Parathyroid adenoma (tissue), 2 donors: ENCODE data around the gene BACE1-AS.
"Not testable (repeated sequence)": the region's sequence is repeated elsewhere in the genome, so short reads cannot be mapped to it uniquely, and the experiment has no call there.

ENCODE experiments used
- H2AFZ ChIP-seq: fragments of 300-600 bp; sonication (generic); one replicate; pipeline ENCODE4 v1.7.0; 2017; ENCODE audit warnings: antibody characterized with exemption, mild to moderate bottlenecking
- H3K27ac ChIP-seq: fragments of 300-600 bp; sonication (generic); one replicate; pipeline ENCODE4 v1.7.0; 2017
- H3K27me3 ChIP-seq: fragments of 300-600 bp; sonication (generic); one replicate; pipeline ENCODE4 v1.7.0; 2017; ENCODE audit warnings: low read length; ENCODE audit not compliant: control insufficient read depth, insufficient read depth
- H3K36me3 ChIP-seq: fragments of 300-600 bp; sonication (generic); one replicate; pipeline ENCODE4 v1.7.0; 2017; ENCODE audit warnings: low read length; ENCODE audit not compliant: control insufficient read depth, insufficient read depth
- H3K4me1 ChIP-seq: fragments of 300-600 bp; sonication (generic); one replicate; pipeline ENCODE4 v1.7.0; 2017; ENCODE audit warnings: control low read depth
- H3K4me2 ChIP-seq: fragments of 300-600 bp; sonication (generic); one replicate; pipeline ENCODE4 v1.7.0; 2017; ENCODE audit warnings: low read length
- H3K4me3 ChIP-seq: fragments of 300-600 bp; sonication (generic); one replicate; pipeline ENCODE4 v1.7.0; 2017; ENCODE audit warnings: low read depth, low read length
- H3K79me2 ChIP-seq: fragments of 300-600 bp; sonication (generic); one replicate; pipeline ENCODE4 v1.7.0; 2017; ENCODE audit warnings: control low read depth
- H3K9ac ChIP-seq: fragments of 300-600 bp; sonication (generic); one replicate; pipeline ENCODE4 v1.7.0; 2017; ENCODE audit warnings: mild to moderate bottlenecking
- H3K9me3 ChIP-seq: fragments of 300-600 bp; sonication (generic); one replicate; pipeline ENCODE4 v1.7.0; 2017; ENCODE audit warnings: low read length; ENCODE audit not compliant: control insufficient read depth
- TF ChIP-seq, protein P1 (sequence below): fragments of 300-600 bp; sonication (generic); IDR thresholded peaks from one replicate; pipeline ENCODE4 v1.7.0; 2017; ENCODE audit warnings: antibody characterized with exemption, mild to moderate bottlenecking
- donor health status: primary hyperparathyroidism.

BACE1-AS gene

DNA sequence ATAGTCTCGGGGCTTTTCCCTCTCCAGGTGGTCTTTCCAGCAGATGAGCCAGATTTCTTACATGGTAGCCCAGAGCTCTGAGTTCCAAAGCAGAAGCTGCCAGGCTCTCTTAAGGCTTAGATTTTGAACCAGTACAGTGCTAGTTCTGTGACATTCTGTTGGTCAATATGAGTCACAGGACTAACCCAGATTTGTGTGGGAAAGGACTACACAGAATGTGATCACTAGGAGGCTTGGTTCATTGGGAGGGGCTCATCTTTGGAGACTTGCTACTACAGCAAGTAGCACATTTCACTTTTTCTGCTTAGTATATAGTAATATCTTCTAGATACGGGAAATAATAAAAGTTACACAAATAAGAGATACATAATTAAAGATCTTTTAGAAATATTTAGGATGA is 34.6 kb upstream of the BACE1-AS start:
- H3K4me2 ChIP-seq = no peak overlapping the region
- H3K9me3 ChIP-seq = no peaks in the 10 kb centered on the region
- H3K4me1 ChIP-seq = no peaks in the 10 kb centered on the region
- no peak overlapping the region for H3K9ac ChIP-seq
- no peak overlapping the region for H3K4me3 ChIP-seq
- H3K27ac ChIP-seq = no peak overlapping the region
- H2AFZ ChIP-seq = no peak overlapping the region
- no peaks in the 10 kb centered on the region for H3K36me3 ChIP-seq
- no peaks in the 10 kb centered on the region for H3K79me2 ChIP-seq
- TF ChIP-seq, protein P1, sequence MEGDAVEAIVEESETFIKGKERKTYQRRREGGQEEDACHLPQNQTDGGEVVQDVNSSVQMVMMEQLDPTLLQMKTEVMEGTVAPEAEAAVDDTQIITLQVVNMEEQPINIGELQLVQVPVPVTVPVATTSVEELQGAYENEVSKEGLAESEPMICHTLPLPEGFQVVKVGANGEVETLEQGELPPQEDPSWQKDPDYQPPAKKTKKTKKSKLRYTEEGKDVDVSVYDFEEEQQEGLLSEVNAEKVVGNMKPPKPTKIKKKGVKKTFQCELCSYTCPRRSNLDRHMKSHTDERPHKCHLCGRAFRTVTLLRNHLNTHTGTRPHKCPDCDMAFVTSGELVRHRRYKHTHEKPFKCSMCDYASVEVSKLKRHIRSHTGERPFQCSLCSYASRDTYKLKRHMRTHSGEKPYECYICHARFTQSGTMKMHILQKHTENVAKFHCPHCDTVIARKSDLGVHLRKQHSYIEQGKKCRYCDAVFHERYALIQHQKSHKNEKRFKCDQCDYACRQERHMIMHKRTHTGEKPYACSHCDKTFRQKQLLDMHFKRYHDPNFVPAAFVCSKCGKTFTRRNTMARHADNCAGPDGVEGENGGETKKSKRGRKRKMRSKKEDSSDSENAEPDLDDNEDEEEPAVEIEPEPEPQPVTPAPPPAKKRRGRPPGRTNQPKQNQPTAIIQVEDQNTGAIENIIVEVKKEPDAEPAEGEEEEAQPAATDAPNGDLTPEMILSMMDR = no peak
- H3K27me3 ChIP-seq = no peaks in the 10 kb centered on the region

DNA sequence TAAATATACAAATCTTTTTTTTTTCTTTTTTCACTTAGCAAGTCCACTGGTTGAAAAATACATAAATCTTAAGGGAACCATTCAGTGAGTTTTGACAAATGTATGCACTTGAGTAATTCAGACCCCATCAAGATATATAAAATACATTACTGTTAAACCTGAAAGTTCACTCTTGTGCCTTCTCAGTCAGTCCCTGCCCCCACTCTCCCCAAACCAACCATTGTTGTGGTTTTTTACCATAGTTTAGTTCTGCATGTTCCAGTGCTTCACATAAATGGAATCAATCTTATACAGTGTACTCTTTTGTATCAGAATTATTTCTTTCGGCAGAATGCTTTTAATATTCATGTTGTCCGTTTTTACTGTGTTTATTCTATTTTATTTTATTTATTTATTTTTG is 32.6 kb upstream of the BACE1-AS start:
- Histone ChIP-seq H3K4me3 (no peak overlapping the region), H3K4me1 (no peaks in the 10 kb centered on the region), H2AFZ (no peak overlapping the region), H3K79me2 (no peaks in the 10 kb centered on the region), H3K36me3 (no peaks in the 10 kb centered on the region), H3K4me2 (no peak overlapping the region), H3K9me3 (no peaks in the 10 kb centered on the region), H3K27me3 (no peaks in the 10 kb centered on the region), H3K9ac (no peak overlapping the region), H3K27ac (no peak overlapping the region)
- TF ChIP-seq, protein P1 = no peak

DNA sequence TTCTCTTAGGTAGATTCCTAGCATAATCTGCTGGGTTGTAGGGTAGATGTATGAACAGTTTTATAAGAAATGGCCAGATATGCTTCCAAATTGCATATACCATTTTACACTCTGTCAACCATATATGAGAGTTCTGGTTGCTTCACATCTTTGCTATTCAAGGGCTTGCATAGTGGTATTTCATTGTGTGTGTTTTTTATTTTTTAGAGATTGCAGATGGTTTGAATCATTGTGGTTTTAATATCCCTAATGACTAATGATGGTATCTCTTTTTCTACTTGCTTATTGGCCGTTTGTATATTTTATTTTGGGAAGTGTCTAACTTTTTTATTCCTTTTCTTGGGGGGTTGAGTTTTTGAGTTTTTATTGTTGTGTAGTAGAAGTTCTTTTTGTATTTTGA is 31.7 kb upstream of the BACE1-AS start:
- no peaks in the 10 kb centered on the region for H3K9me3 ChIP-seq
- H3K4me1 ChIP-seq = no peaks in the 10 kb centered on the region
- H3K4me2 ChIP-seq = no peak overlapping the region
- no peak overlapping the region for H3K27ac ChIP-seq
- H2AFZ ChIP-seq = no peak overlapping the region
- no peaks in the 10 kb centered on the region for H3K36me3 ChIP-seq
- TF ChIP-seq, protein P1 = no peak
- H3K9ac ChIP-seq = no peak overlapping the region
- H3K79me2 ChIP-seq = no peaks in the 10 kb centered on the region
- no peaks in the 10 kb centered on the region for H3K27me3 ChIP-seq
- H3K4me3 ChIP-seq = no peak overlapping the region

DNA sequence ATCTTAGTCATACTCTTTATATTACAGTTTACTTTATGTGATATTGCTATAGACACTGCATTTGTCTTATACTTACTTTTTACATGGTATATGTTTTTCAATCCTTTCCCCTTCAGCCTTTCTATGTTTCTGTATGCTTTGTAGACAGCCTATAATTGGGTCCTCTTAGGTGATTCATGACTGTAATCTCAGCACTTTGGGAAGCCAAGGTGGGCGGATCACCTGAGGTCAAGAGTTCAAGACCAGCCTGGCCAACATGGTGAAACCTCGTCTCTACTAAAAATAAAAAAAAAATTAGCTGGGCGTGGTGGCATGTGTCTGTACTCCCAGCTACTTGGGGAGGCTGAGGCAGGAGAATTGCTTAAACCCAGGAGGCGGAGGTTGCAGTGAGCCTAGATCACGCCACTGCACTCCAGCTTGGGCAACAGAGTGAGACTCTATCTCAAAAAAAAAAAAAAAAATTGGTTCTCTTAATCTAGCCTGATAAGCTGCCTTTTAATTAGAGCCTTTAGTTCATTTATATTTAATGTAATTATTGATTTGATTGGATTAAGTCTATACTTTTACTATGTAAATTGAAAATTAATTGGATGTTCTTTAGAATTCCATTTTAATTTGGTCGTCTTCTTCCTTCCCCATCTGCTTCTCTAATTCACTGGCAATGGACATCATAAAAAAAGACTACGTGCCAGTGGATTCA is 26.4 kb upstream of the BACE1-AS start:
- H3K4me3 ChIP-seq, H3K4me2 ChIP-seq, H3K36me3 ChIP-seq, H3K27ac ChIP-seq, H3K4me1 ChIP-seq, H3K79me2 ChIP-seq, H3K9me3 ChIP-seq, H3K27me3 ChIP-seq, H3K9ac ChIP-seq, H2AFZ ChIP-seq: not testable (repeated sequence)

DNA sequence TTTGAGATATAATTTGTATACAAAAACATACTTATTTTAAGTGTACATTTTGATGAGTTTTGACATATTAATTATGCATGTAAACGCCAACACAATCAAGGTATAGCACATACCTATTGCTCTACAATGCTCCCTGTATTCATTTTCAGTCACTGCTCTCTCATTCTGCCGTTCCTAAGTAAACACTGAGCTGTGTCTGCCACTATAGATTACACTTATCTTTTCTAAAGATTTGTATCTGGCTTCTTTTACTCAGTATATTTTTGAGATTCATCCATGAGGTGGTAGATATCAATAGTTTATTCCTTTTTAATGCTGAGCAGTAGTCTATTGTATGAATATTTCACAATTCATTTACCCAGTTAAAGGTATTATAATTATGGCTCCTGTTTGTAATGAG is 25.4 kb upstream of the BACE1-AS start:
- TF ChIP-seq, protein P1 = no peak

More for the DNA sequence above, 25.4 kb upstream of the BACE1-AS start:
- Histone ChIP-seq H3K4me3 (no peak overlapping the region), H3K9ac (no peak overlapping the region), H2AFZ (no peak overlapping the region), H3K27ac (no peak overlapping the region), H3K79me2 (no peaks in the 10 kb centered on the region), H3K9me3 (no peaks in the 10 kb centered on the region), H3K36me3 (no peaks in the 10 kb centered on the region), H3K4me2 (no peak overlapping the region), H3K4me1 (no peaks in the 10 kb centered on the region), H3K27me3 (no peaks in the 10 kb centered on the region)
